ENCODE data around the gene DMXL2. TPM values are rescaled to one million over a fixed set of nuclear protein-coding genes. Genes with fewer than 3 reads are reported as not detected.

The DMXL2 gene
- polyA plus RNA-seq, 1 of the 3 experiments (the other 2 are of a cell fraction), result 6.4 TPM

- H3K4me1 ChIP-seq (ENCODE audit: control insufficient read depth in 1 of 2, insufficient read depth in 2 of 2, low read depth in 1 of 2, low read length in 1 of 2), result peaks cover 0 to 2% of the 10 kb centered on the region in 2 experiments; a peak in 1 of 4 replicates
- H3K4me2 ChIP-seq, result no peak overlapping the region
- H3K9me2 ChIP-seq, result no peaks in the 10 kb centered on the region
- WGBS (ENCODE audit: low lambda C conversion rate), result 89% methylated on average over 6 of the region's 6 CpGs
- H3K79me2 ChIP-seq (ENCODE audit: insufficient read depth), result no peaks in the 10 kb centered on the region
- no peak overlapping the region for H3K4me3 ChIP-seq (ENCODE audit: low read depth in 2 of 2, low read length in 1 of 2)
- H2AFZ ChIP-seq (ENCODE audit: low read depth), result no peak overlapping the region
- no peak overlapping the region for H3K27ac ChIP-seq (ENCODE audit: low read depth in 2 of 2, low read length in 1 of 2)
- H3F3A ChIP-seq (replicated peaks; ENCODE audit: insufficient read depth), result no peaks in the 10 kb centered on the region
- CTCF ChIA-PET, result no interaction called here
- no peak overlapping the region for H3K9ac ChIP-seq
- POLR2A ChIA-PET, result no interaction called here
- no peak for DNase-seq
- H3K27me3 ChIP-seq (ENCODE audit: insufficient read depth), result no peaks in the 10 kb centered on the region
- H3K9me3 ChIP-seq, result no peaks in the 10 kb centered on the region
- TF ChIP-seq SMC3 (IDR thresholded peaks at IDR 0.05; ENCODE audit: low read depth, low read length) (no peak), JUND (IDR thresholded peaks at IDR 0.05) (no peak), NRF1 (IDR thresholded peaks at IDR 0.05; ENCODE audit: low read depth, low read length) (no peak)
- peaks cover 33 to 50% of the 10 kb centered on the region in 2 experiments for H3K36me3 ChIP-seq (replicated peaks in 1 of 2; ENCODE audit: control insufficient read depth in 1 of 2, insufficient read depth in 2 of 2, low read length in 1 of 2)
- H4K20me1 ChIP-seq (ENCODE audit: insufficient read depth), result no peaks in the 10 kb centered on the region
These were observed 172.6 kb downstream of the DMXL2 start for GRCh38 chr15:51450001-51450400.

- no peak overlapping the region for H3K27ac ChIP-seq (ENCODE audit: low read depth in 2 of 2, low read length in 1 of 2)
- TF ChIP-seq RFX5 (IDR thresholded peaks at IDR 0.05; ENCODE audit: low read length) (no peak), FOXJ3 (CRISPR knock-in tag; IDR thresholded peaks at IDR 0.05) (no peak), CTCF (IDR thresholded peaks at IDR 0.05) (no peak), MEF2A (IDR thresholded peaks at IDR 0.05; ENCODE audit: borderline replicate concordance, low read depth) (no peak), GATA2 (CRISPR knock-in tag; IDR thresholded peaks at IDR 0.05) (no peak), MAX (IDR thresholded peaks at IDR 0.05; ENCODE audit: low read depth) (no peak), REST (IDR thresholded peaks at IDR 0.05; ENCODE audit: low read depth, low read length) (no peak), POLR2AphosphoS5 (IDR thresholded peaks at IDR 0.05; ENCODE audit: low read depth, low read length) (no peak), GABPA (IDR thresholded peaks at IDR 0.05; ENCODE audit: low read depth) (no peak), EZH2phosphoT487 (IDR thresholded peaks at IDR 0.05; ENCODE audit: borderline replicate concordance, low read depth) (no peak), NFIC (IDR thresholded peaks at IDR 0.05; ENCODE audit: borderline replicate concordance) (no peak)
- H3K4me2 ChIP-seq, result no peak overlapping the region
- DNase-seq, result no peak
- no peaks in the 10 kb centered on the region for H3K9me2 ChIP-seq
- no peaks in the 10 kb centered on the region for H3K79me2 ChIP-seq (ENCODE audit: insufficient read depth)
- ChIA-PET POLR2A (no interaction called here), CTCF (interaction anchor here (1.2 kb wide), 1 partner anchor 10 kb away, joined by 3 read pairs; no protein-coding TSS in a partner anchor)
- H3K27me3 ChIP-seq (ENCODE audit: insufficient read depth), result no peaks in the 10 kb centered on the region
- no peak overlapping the region for H3K9ac ChIP-seq
- peaks cover 31 to 48% of the 10 kb centered on the region in 2 experiments for H3K36me3 ChIP-seq (replicated peaks in 1 of 2; ENCODE audit: control insufficient read depth in 1 of 2, insufficient read depth in 2 of 2, low read length in 1 of 2)
- H2AFZ ChIP-seq (ENCODE audit: low read depth), result no peak overlapping the region
- H3F3A ChIP-seq (replicated peaks; ENCODE audit: insufficient read depth), result no peaks in the 10 kb centered on the region
- 89% methylated on average over 7 of the region's 7 CpGs for WGBS (ENCODE audit: low lambda C conversion rate)
- no peak overlapping the region for H3K4me3 ChIP-seq (ENCODE audit: low read depth in 2 of 2, low read length in 1 of 2)
- no peaks in the 10 kb centered on the region for H4K20me1 ChIP-seq (ENCODE audit: insufficient read depth)
- H3K4me1 ChIP-seq (ENCODE audit: control insufficient read depth in 1 of 2, insufficient read depth in 2 of 2, low read depth in 1 of 2, low read length in 1 of 2), result peaks cover 0 to 2% of the 10 kb centered on the region in 2 experiments; a peak in 1 of 4 replicates
- H3K9me3 ChIP-seq, result no peaks in the 10 kb centered on the region
These were observed 173.8 kb downstream of the DMXL2 start for GRCh38 chr15:51448622-51449399.

Data from SK-N-SH (cell line).